DMS 273 treated with DMSO at 0.1 percent for 48 hours (cell line): ENCODE results near the gene FSTL3.
"Not testable (repeated sequence)": the region's sequence is repeated elsewhere in the genome, so short reads cannot be mapped to it uniquely, and the experiment has no call there.

Experiments used
- DNase-seq: peaks from one replicate; lab custom pipeline; 2025; lab: John Stamatoyannopoulos, UW

Gene FSTL3

DNA sequence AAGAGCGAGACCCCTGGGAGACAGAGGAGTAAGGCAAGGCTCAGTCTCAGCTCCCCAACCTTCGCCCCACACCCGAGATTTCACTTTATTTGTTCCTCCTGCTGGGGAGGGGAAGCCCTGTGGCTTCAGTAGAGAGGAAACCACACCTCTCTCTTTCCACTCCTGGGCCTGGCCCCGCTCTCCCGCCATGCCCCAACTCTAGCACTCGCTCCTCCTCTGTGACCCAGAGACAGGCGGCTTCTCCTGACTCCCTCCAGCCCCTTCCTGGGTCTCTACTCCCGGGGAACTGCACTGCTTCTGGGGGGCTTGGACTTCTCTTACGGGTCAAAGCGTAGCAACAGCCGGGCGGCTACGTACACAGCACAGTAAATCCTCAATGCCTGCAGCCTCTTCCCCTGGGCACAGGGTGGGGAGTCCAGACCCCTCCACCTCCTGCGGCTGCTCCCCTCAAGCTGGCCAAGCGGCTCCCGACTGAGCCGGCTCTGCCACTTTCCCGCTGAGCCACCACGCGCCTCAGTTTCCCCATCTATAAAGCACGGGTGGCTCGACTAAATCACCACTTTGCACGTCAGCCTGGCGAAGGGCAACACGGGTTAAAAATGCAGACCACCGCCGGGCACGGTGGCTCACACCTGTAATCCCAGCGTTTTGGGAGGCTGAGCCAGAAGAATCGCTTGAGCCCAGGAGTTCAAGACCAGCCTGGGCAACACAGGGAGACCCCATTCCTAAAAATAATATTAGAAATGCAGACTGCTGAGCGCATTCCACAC lies 14.6 kb upstream of the FSTL3 start:
- no peak for DNase-seq

DNA sequence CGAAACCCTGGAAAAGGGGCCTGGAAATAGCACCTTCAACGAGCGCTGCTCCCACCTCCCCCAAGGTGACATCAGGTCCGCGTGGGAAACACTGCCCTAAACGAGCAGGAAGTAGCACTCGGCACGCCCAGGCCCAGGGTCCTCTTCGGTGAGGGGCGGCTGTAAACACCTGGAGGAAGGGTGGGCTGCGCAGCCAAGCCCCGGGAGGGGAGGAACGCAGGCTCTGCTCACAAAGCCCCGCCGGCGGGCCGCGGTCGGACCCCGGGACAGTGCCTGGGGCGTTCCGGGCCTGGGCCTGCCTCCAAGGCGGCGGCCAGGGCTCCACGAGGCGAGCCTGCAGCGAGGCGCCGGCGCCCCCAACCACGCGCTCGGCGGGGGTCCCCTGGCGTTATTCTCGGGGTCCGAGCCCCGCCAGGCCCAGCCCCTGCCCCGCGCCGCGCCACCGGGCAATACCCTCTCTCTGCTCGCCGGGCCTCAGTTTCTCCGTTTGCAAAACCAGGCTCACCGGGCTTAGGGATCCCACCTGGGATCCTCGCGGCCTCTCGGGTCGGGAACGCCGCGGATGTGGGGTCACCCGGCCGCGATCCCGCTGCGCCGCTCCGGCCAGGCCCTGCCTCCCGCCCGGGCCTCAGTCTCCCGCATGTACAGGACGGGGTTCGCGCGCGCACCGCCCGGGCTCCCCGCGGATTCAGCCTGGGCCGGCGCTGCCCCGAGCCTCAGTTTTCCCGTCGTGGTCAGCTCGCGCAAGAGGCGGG lies 13.8 kb upstream of the FSTL3 start:
- DNase-seq: no peak

DNA sequence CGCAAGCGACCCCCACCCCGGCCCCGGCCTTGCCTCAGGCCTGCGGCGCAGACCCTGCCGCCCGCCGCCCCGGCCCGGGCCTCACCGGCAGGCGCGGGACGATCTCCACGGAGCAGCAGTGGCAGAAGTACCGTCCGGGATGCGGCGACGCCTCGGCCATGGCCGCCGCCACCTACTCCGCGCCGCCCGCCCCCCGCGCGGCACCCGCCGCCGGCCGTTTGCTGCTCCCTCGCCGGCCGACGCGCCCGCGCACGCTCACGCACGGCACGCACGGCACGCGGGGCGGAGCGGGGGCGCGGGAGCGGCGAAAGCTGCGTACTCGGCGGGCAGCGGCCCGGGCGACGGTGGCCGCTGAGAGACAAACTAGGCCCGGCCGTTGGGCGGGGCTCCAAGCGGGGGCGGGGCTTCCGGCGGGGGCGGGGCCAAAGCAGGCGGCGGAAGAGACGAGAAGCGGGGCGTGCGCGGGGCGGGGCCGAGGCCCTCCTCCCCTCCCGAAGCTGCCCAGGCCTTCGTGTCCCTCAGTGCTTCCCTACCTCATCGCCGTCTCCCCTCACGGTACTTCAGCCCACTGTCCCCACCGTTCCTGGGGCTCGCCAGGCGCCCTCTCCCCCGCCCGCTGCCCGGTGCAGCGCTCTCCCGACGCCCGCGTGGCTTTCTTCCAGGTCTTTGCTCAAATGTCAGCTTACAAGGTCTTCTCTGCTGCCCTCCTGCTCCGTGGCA lies 13.1 kb upstream of the FSTL3 start, which contains the start of gene RNF126:
Gene RNF126 (minus strand): TSS at position 253 of the 720 bp plus-strand sequence. CDS start 93 bp downstream, at position 160.
- DNase-seq: peak; percentile 49

DNA sequence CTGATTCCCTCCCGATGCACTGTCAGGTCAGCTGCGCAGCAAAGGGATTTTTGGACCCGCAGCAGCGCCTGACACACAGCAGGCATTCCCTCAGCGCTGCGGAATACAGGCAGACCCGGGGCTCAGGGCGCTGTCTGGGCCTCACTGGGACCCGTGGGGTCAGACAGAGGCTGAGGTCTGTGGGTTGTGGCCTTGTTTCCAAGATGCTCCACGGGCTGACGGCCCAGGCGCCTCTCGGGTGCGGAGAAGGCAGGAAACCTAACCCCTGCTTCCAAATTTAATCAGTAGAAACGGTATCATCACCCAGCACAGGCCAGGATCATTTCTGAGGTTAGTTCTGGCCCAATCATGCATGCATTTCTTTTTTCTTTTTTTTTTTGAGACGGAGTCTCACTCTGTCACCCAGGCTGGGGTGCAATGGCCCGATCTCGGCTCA lies 12.5 kb upstream of the FSTL3 start:
- no peak for DNase-seq

DNA sequence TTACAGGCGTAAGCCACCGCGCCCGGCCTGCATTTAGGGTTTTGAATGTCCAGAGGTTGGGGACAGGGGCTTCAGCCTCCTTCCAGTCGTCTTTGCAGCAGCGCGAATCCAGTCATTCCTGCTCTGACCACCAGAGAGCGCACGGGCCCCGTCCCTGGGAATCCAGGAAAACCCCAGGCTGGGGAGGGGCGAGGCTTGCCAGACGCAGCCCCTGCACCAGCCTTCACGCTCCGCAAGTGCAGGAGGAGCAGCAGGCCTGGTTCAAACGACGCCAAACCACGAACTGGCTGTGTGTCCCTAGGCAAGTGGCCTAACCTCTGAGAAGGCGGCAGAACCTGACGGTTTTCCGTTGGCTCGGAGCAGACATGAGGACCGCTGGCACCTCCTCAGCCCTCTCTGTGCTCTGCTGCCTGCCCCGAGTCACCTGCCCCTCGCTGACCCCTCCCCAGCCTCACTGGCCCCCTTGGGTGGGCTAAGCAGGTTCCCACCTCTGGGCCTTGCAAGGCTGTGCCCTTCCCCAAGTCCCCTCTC lies 11.2 kb upstream of the FSTL3 start:
- DNase-seq: peak; percentile 38

DNA sequence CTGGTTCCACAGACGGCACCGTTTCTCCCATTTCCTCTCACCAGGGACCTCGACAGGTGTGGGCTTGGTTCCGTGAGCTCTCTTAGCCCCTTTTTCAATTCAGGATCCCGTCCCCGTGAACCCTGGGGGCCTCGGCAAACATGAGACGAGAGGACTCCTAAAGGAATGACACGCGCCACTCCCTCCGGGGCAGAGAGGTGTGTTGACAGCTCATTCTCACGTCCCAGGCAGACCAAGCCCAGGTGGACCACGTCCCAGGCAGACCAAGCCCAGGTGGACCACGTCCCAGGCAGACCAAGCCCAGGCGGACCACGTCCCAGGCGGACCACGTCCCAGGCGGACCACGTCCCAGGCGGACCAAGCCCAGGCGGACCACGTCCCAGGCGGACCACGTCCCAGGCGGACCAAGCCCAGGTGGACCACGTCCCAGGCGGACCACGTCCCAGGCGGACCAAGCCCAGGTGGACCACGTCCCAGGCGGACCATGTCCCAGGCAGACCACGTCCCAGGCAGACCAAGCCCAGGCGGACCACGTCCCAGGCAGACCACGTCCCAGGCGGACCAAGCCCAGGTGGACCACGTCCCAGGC lies 9.1 kb upstream of the FSTL3 start:
- not testable (repeated sequence) for DNase-seq

DNA sequence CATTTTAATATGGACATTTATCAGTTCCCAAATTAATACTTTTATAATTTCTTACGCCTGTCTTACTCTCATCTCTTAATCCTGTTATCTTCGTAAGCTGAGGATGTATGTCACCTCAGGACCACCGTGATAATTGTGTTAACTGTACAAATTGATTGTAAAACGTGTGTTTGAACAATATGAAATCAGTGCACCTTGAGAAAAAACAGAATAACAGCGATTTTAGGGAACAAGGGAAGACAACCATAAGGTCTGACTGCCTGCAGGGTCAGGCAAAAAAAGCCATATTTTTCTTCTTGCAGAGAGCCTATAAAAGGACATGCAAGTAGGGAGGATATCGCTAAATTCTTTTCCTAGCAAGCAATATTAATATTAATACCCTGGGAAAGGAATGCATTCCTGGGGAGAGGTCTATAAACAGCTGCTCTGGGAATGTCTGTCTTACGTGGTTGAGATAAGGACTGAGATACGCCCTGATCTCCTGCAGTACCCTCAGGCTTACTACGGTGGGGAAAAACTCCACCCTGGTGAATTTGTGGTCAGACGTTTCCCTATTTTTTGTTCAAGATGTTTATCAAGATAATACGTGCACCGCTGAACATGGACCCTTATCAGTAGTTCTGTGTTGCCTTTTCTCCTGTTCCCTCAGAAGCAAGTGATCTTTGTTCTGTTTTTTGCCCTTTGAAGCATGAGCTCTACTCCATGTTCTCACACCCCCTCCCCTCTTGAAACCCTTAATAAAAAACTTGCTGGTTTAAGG lies 7.3 kb upstream of the FSTL3 start:
- not testable (repeated sequence) for DNase-seq

DNA sequence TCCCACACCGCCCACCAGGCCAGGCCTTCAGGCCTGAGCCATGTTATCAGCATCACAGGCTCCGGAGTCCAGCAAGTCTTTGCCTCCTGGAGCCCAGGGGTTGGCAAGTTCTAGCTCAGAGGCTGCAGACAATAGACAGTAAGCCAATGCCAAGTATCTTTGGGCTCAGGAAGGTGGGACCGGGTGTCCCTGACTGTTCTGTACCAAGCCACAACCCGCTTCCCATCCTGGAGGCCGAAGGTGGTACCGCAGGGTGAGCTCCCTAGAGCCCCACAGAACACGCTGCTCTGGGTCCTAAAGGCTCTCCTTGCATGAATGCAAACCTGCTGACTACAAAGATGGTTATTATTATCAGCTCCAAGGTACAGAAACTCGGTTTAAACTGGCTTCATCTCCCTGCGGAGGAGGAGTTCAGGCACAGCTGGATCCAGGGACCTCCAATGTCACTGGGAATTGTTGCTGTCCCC lies 5.5 kb upstream of the FSTL3 start:
- DNase-seq: no peak

DNA sequence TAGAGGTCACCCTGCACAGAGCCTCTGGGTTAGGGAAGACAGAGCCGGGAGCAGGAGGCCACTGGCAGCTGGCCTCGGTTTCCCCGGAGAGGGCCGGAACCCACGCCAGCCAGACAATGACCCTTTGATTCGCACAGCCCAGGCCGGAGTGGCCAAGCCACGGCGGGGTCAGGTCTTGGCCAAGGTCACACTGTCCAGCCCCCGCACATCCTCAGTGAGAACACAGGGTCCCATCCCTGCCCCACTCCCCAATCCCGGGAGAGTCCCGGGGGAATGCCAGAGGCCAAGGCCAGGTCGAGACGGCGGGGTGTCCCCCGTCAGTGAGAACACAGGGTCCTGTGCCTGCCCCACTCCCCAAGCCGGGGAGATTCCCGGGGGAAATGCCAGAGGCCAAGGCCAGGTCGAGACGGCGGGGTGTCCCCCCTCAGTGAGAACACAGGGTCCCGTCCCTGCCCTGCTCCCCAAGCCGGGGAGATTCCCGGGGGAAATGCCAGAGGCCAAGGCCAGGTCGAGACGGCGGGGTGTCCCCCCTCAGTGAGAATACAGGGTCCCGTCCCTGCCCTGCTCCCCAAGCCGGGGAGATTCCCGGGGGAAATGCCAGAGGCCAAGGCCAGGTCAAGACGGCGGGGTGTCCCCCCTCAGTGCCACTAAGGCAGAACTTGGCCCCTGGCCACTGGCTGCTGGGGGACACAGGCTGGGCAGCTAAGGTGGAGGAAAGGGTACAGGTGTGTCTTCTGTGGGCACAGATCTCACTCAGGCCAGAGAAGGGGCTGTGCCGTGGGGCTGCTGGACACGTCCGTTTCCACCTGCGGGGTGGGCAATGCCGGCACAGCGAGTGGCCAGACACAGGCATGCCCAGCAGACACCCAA lies 1.7 kb upstream of the FSTL3 start:
- DNase-seq: no peak

DNA sequence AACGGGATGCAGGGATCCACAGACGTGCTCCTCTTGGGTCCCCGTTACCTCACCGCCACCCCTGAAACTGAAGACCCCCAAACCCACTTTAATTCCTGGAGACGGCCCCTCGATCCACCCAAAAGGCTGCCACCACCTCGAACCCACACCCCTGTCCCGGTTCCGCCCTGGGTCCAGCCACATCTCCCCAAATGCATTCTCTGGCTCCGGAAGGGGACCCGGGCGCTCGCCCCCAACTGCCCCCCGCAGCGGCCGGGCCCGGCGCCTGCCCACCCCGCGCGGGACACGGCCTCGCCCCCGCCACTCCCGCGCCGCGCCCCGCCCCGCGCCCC lies 219 bp upstream of the FSTL3 start:
- no peak for DNase-seq

DNA sequence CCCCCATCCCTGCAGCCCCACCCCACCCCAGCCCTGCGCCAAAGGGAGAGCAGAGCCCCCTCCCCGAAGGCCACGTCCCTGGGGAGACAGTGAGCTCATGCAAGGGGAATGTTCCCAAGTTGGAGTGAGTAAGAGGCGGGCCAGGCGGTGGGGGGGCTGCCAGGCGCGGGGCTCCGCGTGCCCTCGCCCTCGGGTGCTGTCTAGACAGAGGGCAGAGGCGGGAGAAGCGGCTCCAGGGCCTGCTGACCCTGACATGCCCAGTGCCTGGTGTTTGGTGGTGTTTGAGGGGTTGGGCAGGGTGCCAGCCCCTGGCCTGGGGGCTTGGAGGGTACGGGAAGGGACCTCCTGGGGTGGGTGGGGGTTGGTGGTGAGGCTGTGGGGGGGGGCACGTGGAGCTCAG lies 1.0 kb downstream of the FSTL3 start:
- DNase-seq: no peak

DNA sequence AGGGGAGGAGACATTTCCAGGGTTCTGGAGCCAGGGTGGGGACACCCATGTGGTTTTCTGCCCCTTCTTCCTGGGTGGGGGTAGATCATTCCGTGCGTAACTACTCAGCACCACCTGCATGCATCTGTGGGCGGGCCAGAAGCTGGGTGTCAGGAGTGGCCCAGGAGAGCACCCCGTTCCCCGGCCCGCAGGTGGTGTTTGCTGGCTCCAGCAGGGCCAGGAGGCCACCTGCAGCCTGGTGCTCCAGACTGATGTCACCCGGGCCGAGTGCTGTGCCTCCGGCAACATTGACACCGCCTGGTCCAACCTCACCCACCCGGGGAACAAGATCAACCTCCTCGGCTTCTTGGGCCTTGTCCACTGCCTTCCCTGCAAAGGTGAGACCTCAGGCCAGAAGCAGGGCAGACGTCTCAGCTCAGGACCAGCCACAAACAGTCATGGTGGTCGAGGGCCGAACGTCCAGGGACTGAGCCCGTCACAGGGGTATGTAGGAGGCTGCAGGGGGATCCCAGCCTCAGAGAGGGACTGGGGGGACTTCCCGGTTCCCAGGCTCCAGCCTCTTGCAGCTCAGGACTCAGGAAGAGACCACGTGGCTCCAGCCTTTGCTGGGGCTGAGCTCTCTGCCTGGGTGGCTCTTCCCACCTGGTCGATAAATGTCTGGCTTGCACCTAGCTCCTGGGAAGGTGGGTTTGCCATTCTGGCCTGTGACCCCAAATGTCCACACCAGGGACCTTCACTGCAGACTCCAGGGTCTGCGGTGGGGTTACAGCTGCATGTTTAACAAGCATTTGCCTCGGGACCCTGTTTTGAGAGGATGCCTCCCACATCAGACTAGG lies 1.6 kb downstream of the FSTL3 start:
- no peak for DNase-seq

DNA sequence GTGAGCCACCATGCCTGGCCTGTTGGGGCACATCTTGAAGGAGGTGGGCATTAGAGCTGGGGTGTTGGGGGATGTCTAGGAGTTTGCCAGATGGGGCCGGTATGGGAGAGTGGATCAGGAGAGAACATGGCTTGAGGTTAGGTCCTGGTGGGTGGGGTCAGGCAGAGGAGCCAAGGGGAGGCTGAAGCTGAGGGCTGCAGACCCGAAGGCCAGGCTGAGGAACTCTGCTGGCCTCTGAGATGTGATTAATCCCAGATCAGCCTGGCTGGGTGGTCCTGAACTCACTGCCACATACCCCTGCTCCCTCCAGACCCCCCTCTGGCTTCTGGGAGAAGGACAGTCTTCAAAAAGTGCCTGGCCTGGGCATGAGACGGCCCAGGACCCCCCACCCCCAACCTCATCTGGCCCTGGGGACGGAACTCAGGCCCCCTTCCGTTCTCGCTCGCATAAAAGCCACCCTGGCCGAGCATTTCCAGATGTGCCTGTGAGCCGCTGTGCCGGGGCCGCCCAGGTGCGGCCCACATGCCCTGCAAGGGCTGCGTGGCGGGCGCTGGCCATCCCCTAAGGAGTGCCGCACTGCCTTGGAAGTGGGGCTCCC lies 2.7 kb downstream of the FSTL3 start:
- DNase-seq: no peak

DNA sequence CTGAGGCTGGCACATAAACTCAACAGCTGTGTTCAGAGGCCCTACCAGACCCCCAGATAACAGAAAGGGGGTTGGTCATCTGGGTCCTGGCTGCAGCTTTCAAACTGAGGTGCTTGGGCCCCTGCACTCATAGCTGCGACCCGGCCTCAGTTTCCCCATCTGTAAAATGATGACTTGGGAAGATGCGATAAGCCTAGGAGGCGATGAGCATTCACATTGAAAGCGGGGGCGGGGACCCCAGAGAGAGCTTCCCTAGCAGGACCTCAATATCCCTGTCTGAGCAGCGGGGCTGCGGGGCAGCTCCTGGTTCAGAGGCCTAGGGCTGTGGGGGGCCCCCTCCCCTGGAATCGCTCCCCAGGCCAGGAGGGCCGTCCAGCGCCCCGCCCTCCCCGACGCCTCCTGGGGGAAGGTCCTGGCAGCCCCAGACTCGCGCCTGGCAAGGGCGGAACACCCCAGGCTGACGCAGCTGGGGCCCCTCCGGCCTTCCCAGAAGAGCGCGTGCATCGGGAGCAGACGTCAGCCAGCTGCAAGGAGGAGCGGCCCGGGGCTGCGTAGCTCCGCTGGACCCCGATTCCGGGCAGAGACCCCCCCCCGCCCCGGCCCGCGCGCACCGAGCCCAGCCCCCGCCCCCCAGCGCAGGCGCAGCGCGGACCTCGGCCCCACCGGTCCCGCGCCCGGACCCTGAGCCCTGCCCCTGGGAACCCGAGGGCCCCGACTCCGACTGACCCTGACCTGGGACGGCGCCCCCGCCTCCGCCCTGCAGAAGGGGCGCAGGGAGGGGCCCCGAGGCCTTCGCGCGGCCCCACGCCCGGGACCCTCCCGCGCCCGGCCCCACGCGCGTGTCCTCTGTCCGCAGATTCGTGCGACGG lies 3.5 kb downstream of the FSTL3 start:
- DNase-seq: no peak

DNA sequence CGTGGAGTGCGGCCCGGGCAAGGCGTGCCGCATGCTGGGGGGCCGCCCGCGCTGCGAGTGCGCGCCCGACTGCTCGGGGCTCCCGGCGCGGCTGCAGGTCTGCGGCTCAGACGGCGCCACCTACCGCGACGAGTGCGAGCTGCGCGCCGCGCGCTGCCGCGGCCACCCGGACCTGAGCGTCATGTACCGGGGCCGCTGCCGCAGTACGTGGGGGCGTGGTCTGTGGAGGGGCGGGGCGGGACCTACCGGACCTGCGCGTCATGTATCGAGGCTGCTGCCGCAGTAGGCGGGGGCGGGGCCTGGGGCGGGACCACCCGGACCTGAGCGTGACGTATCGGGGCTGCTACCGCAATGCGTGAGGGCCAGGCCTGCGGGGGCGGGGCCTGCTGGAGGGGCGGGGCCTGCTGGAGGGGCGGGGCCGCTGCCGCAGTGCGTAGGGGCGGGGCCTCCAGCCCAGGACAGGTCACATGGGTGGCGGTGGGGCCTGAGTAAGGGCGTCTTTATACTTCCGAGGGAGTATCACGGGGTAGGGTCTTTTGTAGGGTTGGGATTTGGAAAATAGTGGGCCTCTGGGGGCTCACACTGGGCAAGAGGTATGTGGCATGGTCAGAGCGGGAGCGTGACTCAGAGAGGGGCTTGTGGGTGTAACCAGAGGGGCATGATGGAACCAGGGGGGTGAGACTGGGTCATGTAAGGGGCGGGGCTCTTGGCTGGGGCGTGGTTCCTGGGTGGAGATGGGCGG lies 4.3 kb downstream of the FSTL3 start:
- DNase-seq: peak; percentile 85

DNA sequence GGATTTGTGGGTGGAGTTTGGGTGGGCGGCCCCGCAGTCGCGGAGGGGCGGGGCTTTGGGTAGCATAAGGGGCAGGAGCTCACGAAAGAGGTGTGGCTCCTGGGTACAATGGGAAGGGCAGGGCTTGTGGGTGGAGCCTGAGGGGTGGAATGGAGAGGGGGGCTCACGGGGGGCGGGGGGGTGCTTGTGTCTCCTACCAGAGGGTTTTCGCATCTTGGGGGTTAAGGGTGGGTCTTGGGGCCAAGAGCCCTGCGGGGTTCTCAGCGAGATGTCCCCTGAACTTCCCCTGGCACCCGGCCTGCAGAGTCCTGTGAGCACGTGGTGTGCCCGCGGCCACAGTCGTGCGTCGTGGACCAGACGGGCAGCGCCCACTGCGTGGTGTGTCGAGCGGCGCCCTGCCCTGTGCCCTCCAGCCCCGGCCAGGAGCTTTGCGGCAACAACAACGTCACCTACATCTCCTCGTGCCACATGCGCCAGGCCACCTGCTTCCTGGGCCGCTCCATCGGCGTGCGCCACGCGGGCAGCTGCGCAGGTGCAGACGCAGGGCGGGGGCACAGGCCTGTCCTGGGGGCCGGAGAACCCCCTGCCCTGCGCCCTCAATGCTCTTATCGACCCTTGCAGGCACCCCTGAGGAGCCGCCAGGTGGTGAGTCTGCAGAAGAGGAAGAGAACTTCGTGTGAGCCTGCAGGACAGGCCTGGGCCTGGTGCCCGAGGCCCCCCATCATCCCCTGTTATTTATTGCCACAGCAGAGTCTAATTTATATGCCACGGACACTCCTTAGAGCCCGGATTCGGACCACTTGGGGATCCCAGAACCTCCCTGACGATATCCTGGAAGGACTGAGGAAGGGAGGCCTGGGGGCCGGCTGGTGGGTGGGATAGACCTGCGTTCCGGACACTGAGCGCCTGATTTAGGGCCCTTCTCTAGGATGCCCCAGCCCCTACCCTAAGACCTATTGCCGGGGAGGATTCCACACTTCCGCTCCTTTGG lies 5.1 kb downstream of the FSTL3 start:
- DNase-seq: no peak
